IMR-90 (cell line): ENCODE data around the gene ANXA8. TPM values are rescaled to one million over a fixed set of nuclear protein-coding genes. Genes with fewer than 3 reads are reported as not detected.
"Not testable (repeated sequence)": the region's sequence is repeated elsewhere in the genome, so short reads cannot be mapped to it uniquely, and the experiment has no call there.

Experiments used
- ATAC-seq: fragments of 200-7000 bp; cut with Tn5 transposase; 2 replicates; pipeline ENCODE4 v1.9.1; 2020; ENCODE audit warnings: low read depth, mild to moderate bottlenecking, moderate library complexity
- BruUV-seq: library from RNA; stranded (reverse); fragments of 400-500 nt; replicated peaks from 2 replicates; lab custom pipeline; 2021; lab: Mats Ljungman, UMichigan
- CTCF ChIA-PET: fragments of 300-600 bp; formaldehyde crosslinking; extraction: SDS; loops from one replicate; lab custom pipeline; 2021; ENCODE audit warnings: antibody characterized with exemption; lab: Yijun Ruan, JAX
- POLR2A ChIA-PET: fragments of 300-600 bp; sonication (Branson Sonifier 250); formaldehyde crosslinking; loops from one replicate; lab custom pipeline; 2022; ENCODE audit warnings: antibody characterized with exemption; ENCODE audit not compliant: unreplicated experiment; lab: Charles Lee
- DNase-seq: peaks from one replicate; pipeline ENCODE4 v3.0.0; 2013
- H2AFZ ChIP-seq: replicated peaks from 2 replicates; pipeline ENCODE3; 2013; ENCODE audit warnings: low read length, mild to moderate bottlenecking; ENCODE audit not compliant: poor library complexity
- H2AK5ac ChIP-seq: 2 replicates; pipeline ENCODE4 v1.6.1; 2013; ENCODE audit warnings: low read depth, low read length, inconsistent platforms
- H2AK9ac ChIP-seq: replicated peaks from 2 replicates; pipeline ENCODE3; 2013; ENCODE audit warnings: mild to moderate bottlenecking, low read depth, low read length, moderate library complexity; ENCODE audit not compliant: poor library complexity
- H2BK120ac ChIP-seq: 2 replicates; pipeline ENCODE4 v1.6.1; 2013; ENCODE audit warnings: low read depth, low read length, inconsistent platforms
- H2BK15ac ChIP-seq: 3 replicates; pipeline ENCODE4 v1.6.1; 2013; ENCODE audit warnings: low read depth, low read length, inconsistent platforms
- H2BK20ac ChIP-seq: 2 replicates; pipeline ENCODE4 v1.6.1; 2013; ENCODE audit warnings: low read depth, mild to moderate bottlenecking, inconsistent platforms, low read length, moderate library complexity
- H2BK5ac ChIP-seq: 2 replicates; pipeline ENCODE4 v1.6.1; 2013; ENCODE audit warnings: mild to moderate bottlenecking, low read depth, low read length, inconsistent platforms; ENCODE audit not compliant: poor library complexity, severe bottlenecking
- H3K14ac ChIP-seq: replicated peaks from 2 replicates; pipeline ENCODE4 v1.6.1; 2013; ENCODE audit warnings: low read depth, low read length, inconsistent platforms
- H3K18ac ChIP-seq: 2 replicates; pipeline ENCODE4 v1.6.1; 2013; ENCODE audit warnings: low read depth, low read length, control low read depth
- H3K23ac ChIP-seq: 2 replicates; pipeline ENCODE4 v1.6.1; 2013; ENCODE audit warnings: low read depth, low read length, inconsistent platforms
- H3K27ac ChIP-seq: 2 replicates; pipeline ENCODE4 v1.5.1; 2013; ENCODE audit warnings: mild to moderate bottlenecking, control low read depth, low read length; ENCODE audit not compliant: insufficient read depth
- H3K27me3 ChIP-seq: 2 replicates; pipeline ENCODE4 v1.6.1; 2013; ENCODE audit warnings: low read length; ENCODE audit not compliant: control insufficient read depth, insufficient read depth
- H3K36me3 ChIP-seq: 2 replicates; pipeline ENCODE4 v1.6.1; 2013; ENCODE audit warnings: low read length, mixed read lengths; ENCODE audit not compliant: control insufficient read depth, insufficient read depth
- H3K4ac ChIP-seq: 2 replicates; pipeline ENCODE4 v1.6.1; 2013; ENCODE audit warnings: low read depth, low read length, inconsistent platforms
- H3K4me1 ChIP-seq: 2 replicates; pipeline ENCODE4 v1.6.1; 2013; ENCODE audit warnings: low read length, mixed read lengths; ENCODE audit not compliant: control insufficient read depth, insufficient read depth
- H3K4me2 ChIP-seq: 2 replicates; pipeline ENCODE4 v1.6.1; 2013; ENCODE audit warnings: low read depth, mild to moderate bottlenecking, control low read depth, low read length, moderate library complexity
- H3K4me3 ChIP-seq: 2 replicates; pipeline ENCODE4 v1.5.1; 2013; ENCODE audit warnings: low read depth, mild to moderate bottlenecking, control low read depth, low read length, moderate library complexity; ENCODE audit not compliant: insufficient read depth
- H3K56ac ChIP-seq: 2 replicates; pipeline ENCODE4 v1.6.1; 2013; ENCODE audit warnings: low read length, inconsistent platforms; ENCODE audit not compliant: insufficient read depth; ENCODE audit errors: extremely low read depth
- H3K79me1 ChIP-seq, 2 experiments: 2 replicates each; pipeline ENCODE4 v1.6.1; 2013; ENCODE audit warnings: low read length in 2 of 2, inconsistent platforms in 1 of 2, low read depth in 1 of 2
- H3K9ac ChIP-seq: 2 replicates; pipeline ENCODE4 v1.6.1; 2013; ENCODE audit warnings: low read depth, low read length, control low read depth
- H3K9me1 ChIP-seq: 2 replicates; pipeline ENCODE4 v1.6.1; 2013; ENCODE audit warnings: low read length, inconsistent platforms; ENCODE audit not compliant: insufficient read depth
- H3K9me3 ChIP-seq: 2 replicates; pipeline ENCODE4 v1.6.1; 2013; ENCODE audit warnings: low read length; ENCODE audit not compliant: control insufficient read depth, insufficient read depth
- H4K20me1 ChIP-seq: 2 replicates; pipeline ENCODE4 v1.6.1; 2013; ENCODE audit warnings: low read length, inconsistent platforms; ENCODE audit not compliant: insufficient read depth
- H4K5ac ChIP-seq: 2 replicates; pipeline ENCODE4 v1.6.1; 2013; ENCODE audit warnings: mild to moderate bottlenecking, low read depth, low read length, control low read depth
- H4K8ac ChIP-seq, 2 experiments: 2 replicates each; pipeline ENCODE4 v1.6.1; 2013; ENCODE audit warnings: low read depth in 2 of 2, low read length in 2 of 2, control low read depth in 1 of 2, inconsistent platforms in 1 of 2
- H4K91ac ChIP-seq: 2 replicates; pipeline ENCODE4 v1.6.1; 2013; ENCODE audit warnings: low read depth, low read length, inconsistent platforms; ENCODE audit not compliant: insufficient read depth
- WGBS, 2 experiments: methylation state at CpG; one replicate each; pipeline versions ENCODE4 v1.1.5 to v1.1.7; 2013; ENCODE audit warnings: missing lambda C conversion rate in 2 of 2; ENCODE audit not compliant: insufficient read length in 1 of 2; ENCODE audit errors: extremely low coverage in 2 of 2; 5-methylcytosine and 5-hydroxymethylcytosine counted together
- dilution Hi-C: fragments of 300-500 bp; cut with HindIII; formaldehyde crosslinking; loops from one replicate; pipeline ENCODE4 v1.14.3; 2018; ENCODE audit warnings: low sequenced_read_pairs; ENCODE audit not compliant: unreplicated experiment
- in situ Hi-C: fragments of 300-500 bp; cut with MboI; formaldehyde crosslinking; loops from 3 replicates; pipeline ENCODE4 v1.14.3; 2019; ENCODE audit warnings: low sequenced_read_pairs, inconsistent platforms, mixed read lengths
- intact Hi-C: fragments of 100-400 bp; cut with micrococcal nuclease; formaldehyde crosslinking; loops from 2 replicates; pipeline ENCODE4 v1.10.0; 2022
- polyA plus RNA-seq, 3 experiments: library from polyadenylated mRNA; depleted of rRNA; stranded (reverse); fragments of >200 nt; gene quantifications; 2 replicates each; pipeline ENCODE4 v1.2.3, GENCODE V29; 2012; ENCODE audit warnings: low replicate concordance in 1 of 3
- total RNA-seq: library from RNA; depleted of rRNA; stranded (reverse); fragments of >200 nt; gene quantifications from 2 replicates; pipeline ENCODE4 v1.2.3, GENCODE V29; 2012

ANXA8 gene
- total and polyA plus RNA-seq, 2 of the 4 experiments (the other 2 are of a cell fraction), result 0.90 to 1.1 TPM

- H2AK9ac ChIP-seq, H3K4me3 ChIP-seq, H3K23ac ChIP-seq, H2AFZ ChIP-seq, H3K9ac ChIP-seq, H2BK120ac ChIP-seq, H3K18ac ChIP-seq, H3K9me3 ChIP-seq, in situ Hi-C loops, ATAC-seq, H3K27ac ChIP-seq, H4K5ac ChIP-seq, H2BK5ac ChIP-seq, H3K4me2 ChIP-seq, H4K8ac ChIP-seq, H2BK15ac ChIP-seq, BruUV-seq, H4K91ac ChIP-seq, intact Hi-C loops, H3K56ac ChIP-seq, H3K79me1 ChIP-seq, H3K27me3 ChIP-seq, H2BK20ac ChIP-seq, H3K4me1 ChIP-seq, DNase-seq, H3K36me3 ChIP-seq, POLR2A ChIA-PET, H4K20me1 ChIP-seq, CTCF ChIA-PET, H3K14ac ChIP-seq, H3K9me1 ChIP-seq, dilution Hi-C loops, H2AK5ac ChIP-seq, H3K4ac ChIP-seq: not testable (repeated sequence)
- whole genome bisulfite sequencing, 2 experiments, result no CpG with 5 or more reads among the region's 9 CpGs
Observed at GRCh38 chr10:47502313-47502712, 18.4 kb upstream of the ANXA8 start.

- H3K79me1 ChIP-seq, H3K4me3 ChIP-seq, H4K8ac ChIP-seq, H3K27me3 ChIP-seq, POLR2A ChIA-PET, BruUV-seq, H3K23ac ChIP-seq, H2BK5ac ChIP-seq, H2BK15ac ChIP-seq, DNase-seq, H3K56ac ChIP-seq, H3K14ac ChIP-seq, H3K36me3 ChIP-seq, H4K91ac ChIP-seq, H2AK9ac ChIP-seq, ATAC-seq, H3K9me3 ChIP-seq, H2BK20ac ChIP-seq, H2BK120ac ChIP-seq, H3K9ac ChIP-seq, H3K9me1 ChIP-seq, intact Hi-C loops, in situ Hi-C loops, H2AK5ac ChIP-seq, H3K18ac ChIP-seq, CTCF ChIA-PET, H3K4me1 ChIP-seq, H2AFZ ChIP-seq, dilution Hi-C loops, H3K27ac ChIP-seq, H3K4ac ChIP-seq, H4K5ac ChIP-seq, H3K4me2 ChIP-seq, H4K20me1 ChIP-seq: not testable (repeated sequence)
- WGBS, 2 experiments, result no CpG with 5 or more reads among the region's 6 CpGs
Observed at GRCh38 chr10:47494226-47494625, 10.3 kb upstream of the ANXA8 start.
